HL-60/S4 (cell line): Measurements from ENCODE around the gene CHN1.

Source experiments
- in situ Hi-C: fragments of 300-500 bp; cut with MboI; formaldehyde crosslinking; loops from 2 replicates; pipeline ENCODE4 v1.14.3; 2022; ENCODE audit warnings: low sequenced_read_pairs

The CHN1 gene

DNA sequence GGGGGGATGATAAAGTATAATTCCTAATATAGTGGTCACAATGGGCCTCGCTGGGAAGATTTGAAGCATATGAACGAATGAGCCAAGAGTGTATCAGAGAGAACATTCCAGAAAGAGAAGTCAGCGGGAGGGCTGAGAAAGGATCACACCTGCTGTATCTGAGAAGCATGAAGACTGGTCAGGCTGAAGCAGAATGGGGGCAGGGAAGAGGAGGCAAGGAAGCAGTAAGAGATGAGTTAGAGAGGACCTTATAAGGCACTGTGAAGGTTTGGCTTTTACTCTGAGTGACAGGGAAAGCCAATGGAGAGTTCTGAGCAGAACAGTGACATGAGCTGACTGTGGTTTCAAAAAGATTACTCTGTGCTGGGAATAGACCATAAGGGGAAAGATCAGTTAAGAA, 73.5 kb downstream of the CHN1 start:
- in situ Hi-C loops: no loop called here

DNA sequence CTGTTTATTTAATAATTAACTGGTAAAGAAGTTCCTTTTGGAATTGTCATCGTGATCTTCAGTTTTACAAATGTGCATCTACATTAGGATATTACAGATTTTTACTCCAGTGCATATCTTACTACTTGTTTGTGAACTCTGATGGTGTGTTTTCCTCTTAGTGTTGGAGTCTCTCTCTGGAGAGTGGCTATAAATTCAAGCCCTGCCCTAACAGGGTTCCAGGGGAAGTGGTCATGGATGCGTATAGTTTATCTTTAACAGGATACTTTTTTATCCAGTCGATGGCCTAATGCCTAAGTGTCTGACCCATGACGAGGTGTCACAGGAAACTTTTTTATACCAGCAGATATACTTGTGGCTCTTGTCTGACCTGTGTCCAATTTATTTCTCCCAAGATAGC, 75.4 kb downstream of the CHN1 start:
- in situ Hi-C loops: no loop called here

- in situ Hi-C loops: no loop called here
These were observed 80.0 kb downstream of the CHN1 start for GRCh38 chr2:174925046-174925784.

DNA sequence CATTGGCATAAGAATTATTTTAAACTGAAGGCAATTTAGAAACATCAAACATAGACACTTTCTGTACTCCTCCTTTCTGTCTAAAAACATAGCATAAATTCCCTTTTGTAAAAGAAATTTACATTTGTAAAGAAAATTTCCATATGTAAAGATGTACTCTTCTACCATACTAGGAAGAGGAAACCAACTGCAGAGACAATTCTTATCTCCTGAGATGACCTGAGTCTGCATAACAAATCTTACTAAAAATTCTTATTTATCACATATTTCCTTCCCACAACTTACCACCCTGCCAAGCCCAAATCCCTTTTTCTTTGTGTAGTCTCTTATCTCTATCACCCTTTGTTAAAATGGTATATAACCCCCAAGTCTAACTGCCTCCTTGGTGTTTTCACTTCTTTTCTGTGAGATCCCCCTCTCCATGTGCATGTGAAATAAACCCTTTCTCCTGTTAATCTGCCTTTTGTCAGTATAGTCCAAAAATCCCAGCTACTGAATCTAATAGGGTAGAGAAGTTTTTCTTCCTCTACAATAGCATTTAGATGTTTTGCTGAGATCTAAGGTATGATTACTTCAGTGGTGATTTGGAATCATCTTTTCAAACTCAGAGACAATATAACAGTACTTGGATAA, 81.0 kb downstream of the CHN1 start:
- in situ Hi-C loops: no loop called here

DNA sequence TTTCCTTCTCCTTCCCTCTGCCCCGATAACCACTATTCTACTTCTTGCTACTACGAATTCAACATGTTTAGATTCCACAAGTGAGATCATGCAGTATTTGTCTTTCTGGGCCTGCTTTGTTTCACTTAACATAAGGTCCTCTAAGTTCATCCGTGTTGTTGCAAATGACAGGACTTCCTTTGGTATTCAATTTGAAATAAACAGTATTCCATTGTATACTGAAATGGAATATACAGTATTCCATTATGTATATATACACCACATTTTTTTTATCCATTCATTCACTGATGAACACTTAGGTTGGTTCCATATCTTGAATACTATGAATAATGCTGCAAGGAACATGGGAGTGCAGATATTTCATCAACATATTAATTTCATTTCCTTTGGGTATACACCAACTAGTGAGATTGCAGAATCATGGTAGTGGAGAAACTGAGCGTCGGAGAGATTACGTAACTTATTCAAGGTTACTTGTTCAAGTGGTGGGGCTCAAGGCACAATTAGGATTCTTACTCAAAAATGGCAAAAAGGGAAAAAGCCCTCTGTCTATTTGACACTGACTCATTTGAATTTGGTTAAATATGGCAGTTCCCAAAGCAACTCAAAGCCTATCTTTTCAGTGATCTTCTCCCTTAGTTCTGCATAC, 85.1 kb downstream of the CHN1 start:
- in situ Hi-C loops: no loop called here

DNA sequence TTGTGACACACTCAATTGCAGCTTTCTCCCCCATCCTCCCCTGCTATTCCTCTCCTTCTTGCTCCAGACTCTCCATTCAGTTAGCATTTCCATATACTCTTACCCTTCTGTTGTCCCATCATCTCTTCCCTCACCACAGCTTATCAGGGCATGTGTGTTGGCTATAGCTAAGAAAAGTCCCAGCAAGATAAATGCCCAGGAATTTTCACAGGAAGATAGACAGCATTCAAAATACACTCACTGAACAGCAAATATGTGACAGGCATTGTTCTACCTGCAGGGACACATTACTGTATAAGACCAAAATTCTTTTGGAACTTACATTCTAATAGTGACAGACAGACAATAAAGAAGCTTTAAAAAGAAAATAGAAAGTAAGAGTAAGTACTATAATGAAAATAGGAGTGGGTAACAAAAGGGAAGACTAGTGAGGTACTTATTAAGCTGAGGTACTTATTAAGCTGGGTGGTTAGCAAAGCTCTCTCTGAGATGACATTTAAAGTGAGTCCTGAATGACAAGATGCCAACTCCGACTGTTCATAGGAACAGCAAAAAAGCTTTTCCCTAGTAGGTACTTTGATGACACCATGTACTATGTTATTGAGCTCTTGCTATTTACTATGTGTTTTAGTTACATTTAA, 86.2 kb downstream of the CHN1 start:
- in situ Hi-C loops: no loop called here

- in situ Hi-C loops: no loop called here
These were observed 88.8 kb downstream of the CHN1 start for GRCh38 chr2:174916270-174916930.

GRCh38 chr2:174914853-174915760, 90.1 kb downstream of the CHN1 start:
- in situ Hi-C loops: no loop called here

GRCh38 chr2:174908284-174908683, 96.9 kb downstream of the CHN1 start:
- in situ Hi-C loops: no loop called here

DNA sequence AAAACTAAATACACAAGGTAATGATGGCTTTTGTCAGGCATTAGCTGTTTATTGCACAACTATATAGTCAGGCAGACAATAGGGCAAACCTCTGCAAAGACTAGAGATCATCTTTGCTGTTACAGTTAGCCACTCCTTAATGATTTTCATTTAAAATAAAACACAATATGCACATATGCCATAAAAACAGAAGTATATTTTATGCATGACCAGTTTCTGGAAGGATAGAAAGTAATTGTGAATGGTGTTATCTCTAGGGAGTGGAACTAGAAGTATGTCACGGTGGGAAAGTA, 102.0 kb downstream of the CHN1 start:
- in situ Hi-C loops: no loop called here

DNA sequence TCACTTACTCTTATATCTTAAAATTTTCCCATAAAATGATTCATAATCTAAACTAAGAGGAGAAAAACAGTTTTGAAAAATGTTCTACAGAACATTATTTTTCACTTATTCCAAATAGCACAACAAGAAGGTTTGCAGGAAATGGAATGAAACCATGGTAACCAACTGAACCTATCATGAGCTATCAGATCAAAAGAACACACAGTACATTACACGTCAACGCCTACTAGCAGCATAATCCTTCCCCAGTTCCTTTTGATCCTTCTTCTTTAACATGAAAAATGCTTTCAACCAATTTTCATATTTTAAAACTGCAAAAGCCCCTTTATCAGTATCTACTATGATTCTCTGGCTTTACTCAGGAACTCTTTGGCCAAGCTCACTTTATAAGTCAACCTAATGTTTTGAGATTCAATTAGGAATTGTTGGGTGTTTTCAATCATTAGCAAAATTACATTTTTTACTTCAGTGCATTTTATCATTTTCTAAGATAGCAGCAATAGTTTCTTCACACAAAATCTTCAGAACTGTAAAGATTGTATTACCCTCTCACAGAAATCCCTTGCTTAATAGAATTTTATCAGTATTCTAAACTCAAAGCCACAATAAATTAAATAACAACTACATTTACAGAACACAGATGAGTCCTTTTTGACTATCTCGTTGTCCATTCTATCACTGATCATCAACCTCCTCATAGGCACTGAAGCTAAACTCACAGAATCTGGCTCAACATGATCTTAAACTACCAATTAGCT, 102.5 kb downstream of the CHN1 start:
- in situ Hi-C loops: no loop called here

DNA sequence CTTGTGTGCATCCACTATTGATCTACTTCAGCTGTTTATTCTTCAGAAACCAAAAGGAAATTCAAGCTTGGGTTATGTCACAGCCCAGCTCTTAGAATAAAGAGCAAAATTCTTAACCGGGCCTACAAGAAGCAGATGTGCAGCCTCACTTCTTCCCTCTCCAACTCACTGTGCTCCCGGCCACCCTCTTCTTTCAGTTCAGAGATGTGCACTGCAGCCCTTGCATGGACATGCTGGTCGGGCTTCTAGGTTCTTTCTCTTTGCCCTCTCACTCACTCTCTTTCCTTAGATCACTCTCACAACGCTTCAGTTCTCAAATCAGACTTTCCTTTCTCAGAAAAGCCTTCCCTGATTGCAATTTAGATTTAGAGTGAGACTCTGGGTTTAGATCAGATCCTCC, 104.1 kb downstream of the CHN1 start:
- in situ Hi-C loops: no loop called here

DNA sequence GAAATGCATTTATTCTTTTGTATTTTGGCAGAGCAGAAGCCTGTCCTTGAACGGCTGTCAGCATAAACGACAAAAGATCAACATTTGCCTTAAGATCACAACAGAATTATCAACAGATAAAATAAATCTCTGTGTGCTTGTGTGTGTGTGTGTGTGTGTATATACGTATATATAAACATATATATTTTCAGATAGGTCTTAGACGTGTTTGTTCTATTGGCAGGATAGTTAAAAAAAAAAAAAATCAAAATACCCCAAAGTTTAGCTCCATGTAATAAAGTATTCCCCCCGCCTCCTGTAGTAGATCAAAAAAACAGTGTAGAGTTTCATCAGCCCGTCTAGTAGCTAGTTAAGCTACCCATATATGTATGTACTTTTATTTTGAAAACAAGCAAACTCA, 107.9 kb downstream of the CHN1 start:
- in situ Hi-C loops: no loop called here

DNA sequence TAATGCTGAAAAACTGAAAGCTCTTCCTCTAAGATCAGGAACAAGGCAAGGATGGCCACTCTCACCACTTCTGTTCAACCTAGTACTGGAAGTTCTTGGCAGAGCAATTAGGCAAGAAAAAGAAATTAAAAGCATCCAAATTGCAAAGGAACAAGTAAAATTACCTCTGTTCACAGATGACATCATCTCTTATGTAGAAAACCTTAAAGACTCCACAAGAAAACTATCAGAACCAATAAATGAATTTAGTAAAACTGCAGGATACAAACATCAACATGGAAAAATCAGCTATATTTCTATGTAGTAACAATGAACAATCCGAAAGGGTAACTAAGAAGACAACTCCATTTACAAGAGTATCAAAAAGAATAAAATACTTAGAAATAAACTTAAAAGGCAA, 112.2 kb downstream of the CHN1 start:
- in situ Hi-C loops: no loop called here

- in situ Hi-C loops: no loop called here
These were observed 112.6 kb downstream of the CHN1 start for GRCh38 chr2:174892546-174892945.

- in situ Hi-C loops: no loop called here
These were observed 116.4 kb downstream of the CHN1 start for GRCh38 chr2:174888646-174889271.

- in situ Hi-C loops: no loop called here
These were observed 117.0 kb downstream of the CHN1 start for GRCh38 chr2:174888146-174888545.

DNA sequence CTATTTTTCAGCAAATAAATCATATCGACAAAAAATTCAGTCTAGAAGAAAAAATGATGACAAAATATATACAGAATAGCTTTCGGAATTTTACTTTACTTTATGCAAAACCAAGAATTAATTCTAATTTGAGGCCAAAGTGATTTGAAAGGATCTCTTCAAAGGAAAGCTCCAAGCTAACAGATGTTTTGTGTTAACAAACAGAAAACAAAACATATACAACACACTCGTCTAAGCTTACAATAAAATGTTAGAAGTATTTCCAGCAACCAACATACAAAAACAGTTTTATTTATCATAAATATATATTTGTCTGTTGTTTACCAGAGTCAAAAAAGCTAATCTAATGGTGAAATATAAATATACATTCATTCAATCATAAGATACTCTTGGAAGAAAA, 122.8 kb downstream of the CHN1 start:
- in situ Hi-C loops: no loop called here

DNA sequence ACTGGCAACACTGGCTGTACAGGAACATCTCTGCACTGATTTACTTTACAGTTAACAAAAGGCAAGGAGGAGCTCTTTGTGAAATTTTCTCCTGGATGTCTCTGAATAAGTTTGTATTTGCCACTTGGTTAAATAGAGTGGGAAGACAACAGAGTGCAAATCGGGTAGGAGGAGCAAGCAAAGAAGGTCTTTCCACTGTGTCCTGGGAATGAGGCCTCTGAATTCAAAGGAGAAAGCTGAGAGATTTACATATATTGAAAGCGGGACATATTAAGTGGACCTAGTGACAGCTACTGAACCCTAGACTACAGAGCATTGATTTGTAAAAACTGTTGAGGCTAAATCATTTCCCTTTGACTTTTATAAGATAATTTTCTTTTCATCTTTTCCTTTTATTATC, 123.5 kb downstream of the CHN1 start:
- in situ Hi-C loops: no loop called here
